DND-41 (cell line): ENCODE data around the gene CHI3L2.

Experiments
- EZH2 ChIP-seq: IDR thresholded peaks from 3 replicates; pipeline ENCODE4 v1.6.1; 2012; ENCODE audit warnings: borderline replicate concordance, low read depth, mild to moderate bottlenecking, moderate library complexity, low read length, inconsistent platforms; ENCODE audit not compliant: severe bottlenecking
- TF ChIP-seq, protein P1 (sequence below): IDR thresholded peaks from 2 replicates; pipeline ENCODE4 v1.5.1; 2012; ENCODE audit warnings: borderline replicate concordance, low read length, moderate library complexity, mild to moderate bottlenecking; ENCODE audit not compliant: poor library complexity, severe bottlenecking; ENCODE audit errors: extremely low read depth

DNA sequence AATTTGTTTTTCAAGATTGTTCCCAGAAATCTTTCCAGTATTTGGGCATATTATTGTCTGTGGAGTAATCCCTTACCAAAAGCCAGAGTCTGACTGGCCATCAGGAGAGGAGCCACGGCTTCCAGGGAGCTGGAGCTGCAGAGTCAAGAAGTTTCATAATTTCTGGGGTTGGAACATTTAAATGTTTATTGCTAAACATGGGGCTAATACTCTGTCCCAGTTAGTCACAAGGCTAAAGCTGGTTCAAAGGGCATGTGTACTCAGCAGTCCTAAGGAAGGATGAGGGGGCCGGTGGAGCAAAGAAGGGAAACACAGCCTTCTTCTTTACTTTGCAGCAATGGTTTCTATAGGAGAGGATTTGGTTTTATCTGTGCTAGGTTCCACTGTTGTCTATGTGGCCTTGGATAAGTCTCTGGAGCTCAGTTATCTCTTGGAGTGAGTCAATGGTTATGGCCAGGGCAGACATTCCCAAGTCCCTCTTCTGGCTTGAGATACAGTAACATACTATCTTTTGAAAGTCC is 36.5 kb upstream of the CHI3L2 start:
- TF ChIP-seq, protein P1, sequence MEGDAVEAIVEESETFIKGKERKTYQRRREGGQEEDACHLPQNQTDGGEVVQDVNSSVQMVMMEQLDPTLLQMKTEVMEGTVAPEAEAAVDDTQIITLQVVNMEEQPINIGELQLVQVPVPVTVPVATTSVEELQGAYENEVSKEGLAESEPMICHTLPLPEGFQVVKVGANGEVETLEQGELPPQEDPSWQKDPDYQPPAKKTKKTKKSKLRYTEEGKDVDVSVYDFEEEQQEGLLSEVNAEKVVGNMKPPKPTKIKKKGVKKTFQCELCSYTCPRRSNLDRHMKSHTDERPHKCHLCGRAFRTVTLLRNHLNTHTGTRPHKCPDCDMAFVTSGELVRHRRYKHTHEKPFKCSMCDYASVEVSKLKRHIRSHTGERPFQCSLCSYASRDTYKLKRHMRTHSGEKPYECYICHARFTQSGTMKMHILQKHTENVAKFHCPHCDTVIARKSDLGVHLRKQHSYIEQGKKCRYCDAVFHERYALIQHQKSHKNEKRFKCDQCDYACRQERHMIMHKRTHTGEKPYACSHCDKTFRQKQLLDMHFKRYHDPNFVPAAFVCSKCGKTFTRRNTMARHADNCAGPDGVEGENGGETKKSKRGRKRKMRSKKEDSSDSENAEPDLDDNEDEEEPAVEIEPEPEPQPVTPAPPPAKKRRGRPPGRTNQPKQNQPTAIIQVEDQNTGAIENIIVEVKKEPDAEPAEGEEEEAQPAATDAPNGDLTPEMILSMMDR = no peak
- TF ChIP-seq EZH2 = no peak
